NB4 (cell line): ENCODE measurements around the gene STXBP2.
A peak's percentile ranks its signal among the peaks of the same experiment; 100 is the strongest.

Experiments used
- DNase-seq: peaks from one replicate; pipeline ENCODE4 v3.0.0; 2010; ENCODE audit warnings: low read depth
- H3K4me3 ChIP-seq: one replicate; pipeline ENCODE4 v1.5.1; 2011; ENCODE audit warnings: mild to moderate bottlenecking, low read depth, low read length, moderate library complexity
- MYC ChIP-seq: IDR thresholded peaks from 2 replicates; pipeline ENCODE4 v1.6.1; 2011; ENCODE audit warnings: low read depth, low read length
- POLR2A ChIP-seq: IDR thresholded peaks from 2 replicates; pipeline ENCODE4 v1.6.1; 2011; ENCODE audit warnings: mild to moderate bottlenecking; ENCODE audit not compliant: insufficient read length; ENCODE audit errors: extremely low read depth
- TF ChIP-seq, protein P1 (sequence below): IDR thresholded peaks from 2 replicates; pipeline ENCODE4 v1.6.1; 2011; ENCODE audit warnings: low read depth, low read length
- TF ChIP-seq, protein P2 (sequence below): IDR thresholded peaks from one replicate; pipeline ENCODE4 v1.5.1; 2012; ENCODE audit warnings: low read depth, low read length

The STXBP2 gene

DNA sequence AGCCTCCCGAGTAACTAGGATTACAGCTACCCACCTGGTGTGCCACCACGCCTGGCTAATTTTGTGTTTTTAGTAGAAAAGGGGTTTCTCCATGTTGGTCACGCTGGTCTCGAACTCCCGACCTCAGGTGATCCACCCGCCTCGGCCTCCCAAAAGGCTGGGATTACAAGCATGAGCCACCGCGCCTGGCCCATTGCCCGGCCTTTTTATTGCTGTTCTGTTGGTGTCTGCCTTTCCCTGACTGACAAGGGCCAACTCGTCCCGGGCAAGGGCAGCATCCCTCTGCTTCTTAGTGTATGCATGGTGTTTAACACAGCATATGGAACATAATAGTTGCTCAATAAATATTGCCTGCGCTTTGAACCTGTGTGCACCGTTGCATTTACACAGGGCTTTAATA, 25.7 kb downstream of the STXBP2 start:
- TF ChIP-seq, protein P1, sequence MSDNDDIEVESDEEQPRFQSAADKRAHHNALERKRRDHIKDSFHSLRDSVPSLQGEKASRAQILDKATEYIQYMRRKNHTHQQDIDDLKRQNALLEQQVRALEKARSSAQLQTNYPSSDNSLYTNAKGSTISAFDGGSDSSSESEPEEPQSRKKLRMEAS = no peak
- no peak overlapping the region for H3K4me3 ChIP-seq
- no peak for DNase-seq

DNA sequence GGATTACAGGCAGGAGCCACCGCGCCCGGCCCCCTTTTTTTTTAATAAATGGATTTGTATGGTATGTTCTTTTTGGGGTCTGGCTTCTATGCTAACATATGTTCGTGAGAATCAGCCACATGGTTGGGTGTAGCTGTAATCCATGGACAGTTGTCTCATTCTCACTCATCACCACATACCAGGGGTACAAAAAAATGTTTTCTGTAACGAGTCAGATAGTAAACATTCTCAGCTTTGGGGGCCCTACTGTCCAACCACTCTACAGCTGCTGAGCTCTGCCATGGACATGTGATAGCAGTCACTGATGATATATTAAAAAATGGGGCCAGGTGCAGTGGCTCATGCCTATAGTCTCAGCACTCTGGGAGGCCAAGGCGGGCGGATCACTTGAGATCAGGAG, 26.8 kb downstream of the STXBP2 start:
- TF ChIP-seq, protein P2, sequence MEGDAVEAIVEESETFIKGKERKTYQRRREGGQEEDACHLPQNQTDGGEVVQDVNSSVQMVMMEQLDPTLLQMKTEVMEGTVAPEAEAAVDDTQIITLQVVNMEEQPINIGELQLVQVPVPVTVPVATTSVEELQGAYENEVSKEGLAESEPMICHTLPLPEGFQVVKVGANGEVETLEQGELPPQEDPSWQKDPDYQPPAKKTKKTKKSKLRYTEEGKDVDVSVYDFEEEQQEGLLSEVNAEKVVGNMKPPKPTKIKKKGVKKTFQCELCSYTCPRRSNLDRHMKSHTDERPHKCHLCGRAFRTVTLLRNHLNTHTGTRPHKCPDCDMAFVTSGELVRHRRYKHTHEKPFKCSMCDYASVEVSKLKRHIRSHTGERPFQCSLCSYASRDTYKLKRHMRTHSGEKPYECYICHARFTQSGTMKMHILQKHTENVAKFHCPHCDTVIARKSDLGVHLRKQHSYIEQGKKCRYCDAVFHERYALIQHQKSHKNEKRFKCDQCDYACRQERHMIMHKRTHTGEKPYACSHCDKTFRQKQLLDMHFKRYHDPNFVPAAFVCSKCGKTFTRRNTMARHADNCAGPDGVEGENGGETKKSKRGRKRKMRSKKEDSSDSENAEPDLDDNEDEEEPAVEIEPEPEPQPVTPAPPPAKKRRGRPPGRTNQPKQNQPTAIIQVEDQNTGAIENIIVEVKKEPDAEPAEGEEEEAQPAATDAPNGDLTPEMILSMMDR = no peak
- TF ChIP-seq, protein P1 = no peak
- no peak for TF ChIP-seq MYC
- TF ChIP-seq POLR2A = no peak
- no peak overlapping the region for H3K4me3 ChIP-seq
- DNase-seq = no peak

DNA sequence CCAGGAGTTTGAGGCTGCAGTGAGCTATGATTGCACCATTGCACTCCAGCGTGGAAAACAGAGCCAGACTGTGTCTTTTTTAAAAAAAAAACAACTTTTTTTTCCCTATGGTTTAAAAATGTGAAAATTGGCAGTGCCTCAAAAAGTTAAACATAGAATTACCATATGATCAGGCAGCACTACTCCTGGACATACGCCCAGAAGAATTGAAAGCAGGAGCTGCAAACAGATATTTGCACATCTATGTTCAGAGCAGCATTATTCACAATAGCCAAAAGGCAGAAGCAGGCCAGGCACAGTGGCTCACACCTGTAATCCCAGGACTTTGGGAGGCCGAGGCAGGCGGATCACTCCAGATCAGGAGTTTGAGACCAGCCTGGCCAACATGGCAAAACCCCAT, 28.2 kb downstream of the STXBP2 start:
- no peak for DNase-seq
- no peak for TF ChIP-seq POLR2A
- TF ChIP-seq MYC = no peak
- TF ChIP-seq, protein P2 = no peak
- TF ChIP-seq, protein P1 = no peak
- no peak overlapping the region for H3K4me3 ChIP-seq

DNA sequence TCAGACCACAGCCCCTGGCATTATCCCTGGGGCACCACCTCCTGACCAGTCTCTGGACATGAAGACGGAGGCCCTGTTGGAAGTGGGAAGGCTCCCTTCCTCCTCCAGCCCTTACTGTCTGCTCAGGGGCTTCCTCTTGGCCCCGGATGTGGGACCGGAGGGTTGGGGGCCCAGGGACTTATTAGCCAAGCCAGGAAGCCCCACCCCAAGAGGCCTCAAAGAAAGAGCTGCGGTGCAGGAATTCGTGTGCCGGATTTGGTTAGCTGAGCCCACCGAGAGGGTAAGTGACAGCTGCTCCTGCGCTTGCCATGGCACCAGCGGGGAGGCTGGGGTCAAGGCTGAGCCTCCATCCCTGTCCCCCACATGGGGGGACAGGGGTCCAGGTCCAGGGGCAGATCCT, 31.9 kb downstream of the STXBP2 start, which contains the start of gene RETN:
Gene RETN, plus strand, starts transcription at position 208 of the 400 bp plus-strand sequence. CDS start 278 bp downstream, outside the sequence.
- DNase-seq = peak; percentile 96
- TF ChIP-seq POLR2A (peak; percentile 68), MYC (no peak)
- TF ChIP-seq, protein P2 = no peak
- TF ChIP-seq, protein P1 = no peak
- peak within 1 kb of the TSS; percentile 77 for H3K4me3 ChIP-seq

GRCh38 chr19:7669641-7670040, 32.7 kb downstream of the STXBP2 start:
- TF ChIP-seq MYC (no peak), POLR2A (no peak)
- TF ChIP-seq, protein P1 = no peak
- TF ChIP-seq, protein P2 = no peak
- peak overlapping the region; percentile 77 for H3K4me3 ChIP-seq
- peak; percentile 62 for DNase-seq

GRCh38 chr19:7670150-7670783, 33.4 kb downstream of the STXBP2 start:
- peak; percentile 89 for DNase-seq
- H3K4me3 ChIP-seq = peak overlapping the region; percentile 77

More at GRCh38 chr19:7670150-7670783, 33.4 kb downstream of the STXBP2 start:
- TF ChIP-seq POLR2A = peak; percentile 33
- TF ChIP-seq MYC = peak; percentile 75; the same call in 1 of the 2 replicates
- TF ChIP-seq, protein P1 = peak; percentile 73
- TF ChIP-seq, protein P2 = no peak
